Limb (tissue), 2 donors: ENCODE measurements around the gene C2CD4A.
A peak's percentile ranks its signal among the peaks of the same experiment; 100 is the strongest.
"Not testable (repeated sequence)": the region's sequence is repeated elsewhere in the genome, so short reads cannot be mapped to it uniquely, and the experiment has no call there.

ENCODE experiments used
- DNase-seq, 2 donors: peaks; one replicate each; pipeline ENCODE4 v3.0.0-alpha.2; 2016; ENCODE audit errors: extremely low spot score in 2 of 2

Gene C2CD4A, protein sequence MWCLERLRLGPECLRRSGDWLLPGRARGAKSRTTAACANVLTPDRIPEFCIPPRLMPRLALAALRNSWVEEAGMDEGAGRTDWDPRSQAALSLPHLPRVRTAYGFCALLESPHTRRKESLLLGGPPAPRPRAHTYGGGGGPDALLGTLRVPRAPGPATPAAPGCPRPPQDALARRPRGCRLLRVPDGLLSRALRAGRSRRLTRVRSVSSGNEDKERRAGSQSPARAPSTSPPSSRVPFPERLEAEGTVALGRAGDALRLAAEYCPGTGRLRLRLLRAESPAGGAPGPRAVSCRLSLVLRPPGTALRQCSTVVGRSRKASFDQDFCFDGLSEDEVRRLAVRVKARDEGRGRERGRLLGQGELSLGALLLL

DNA sequence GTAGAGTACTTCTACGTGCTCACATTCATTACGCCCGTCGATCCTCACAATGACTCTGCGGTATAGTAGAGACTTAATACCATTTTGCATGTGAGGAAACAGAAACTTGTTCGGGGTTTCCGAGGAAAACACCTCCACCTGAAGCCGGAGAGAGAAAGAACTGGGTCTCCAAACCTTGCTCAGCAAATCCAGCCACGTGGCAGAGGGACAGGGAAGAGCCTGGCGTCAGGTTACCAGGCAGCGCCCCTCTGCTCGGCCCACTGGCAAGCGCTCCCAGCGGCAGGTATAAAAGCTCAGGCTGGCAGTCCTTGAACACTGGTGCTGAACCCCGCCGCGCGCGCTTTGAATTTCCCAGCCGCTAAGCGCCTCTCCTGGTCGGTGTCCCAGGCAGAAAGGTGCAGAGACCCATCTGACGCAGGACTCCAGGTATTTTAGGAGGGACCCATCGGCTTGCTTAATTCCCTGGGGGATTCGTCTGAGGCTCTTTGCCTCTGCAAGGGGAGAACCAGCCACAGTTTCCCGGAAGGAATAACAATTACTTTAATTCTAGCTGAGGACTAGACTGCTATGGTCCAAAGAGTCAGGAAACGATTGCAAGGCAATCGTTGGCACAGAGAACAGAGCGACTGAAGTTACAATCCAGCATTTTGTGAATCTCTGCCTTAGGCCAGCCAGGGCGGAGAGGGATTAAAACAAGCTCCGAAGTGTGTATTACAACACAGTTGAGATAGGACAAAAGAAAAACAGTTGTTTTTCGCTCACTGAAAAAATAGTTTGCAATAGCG is at the start of gene C2CD4A:
TSS of gene C2CD4A (plus strand) at position 315 of the 785 bp plus-strand sequence. CDS start 637 bp downstream, outside the sequence.
- DNase-seq, result peak; percentile 67 to 75

DNA sequence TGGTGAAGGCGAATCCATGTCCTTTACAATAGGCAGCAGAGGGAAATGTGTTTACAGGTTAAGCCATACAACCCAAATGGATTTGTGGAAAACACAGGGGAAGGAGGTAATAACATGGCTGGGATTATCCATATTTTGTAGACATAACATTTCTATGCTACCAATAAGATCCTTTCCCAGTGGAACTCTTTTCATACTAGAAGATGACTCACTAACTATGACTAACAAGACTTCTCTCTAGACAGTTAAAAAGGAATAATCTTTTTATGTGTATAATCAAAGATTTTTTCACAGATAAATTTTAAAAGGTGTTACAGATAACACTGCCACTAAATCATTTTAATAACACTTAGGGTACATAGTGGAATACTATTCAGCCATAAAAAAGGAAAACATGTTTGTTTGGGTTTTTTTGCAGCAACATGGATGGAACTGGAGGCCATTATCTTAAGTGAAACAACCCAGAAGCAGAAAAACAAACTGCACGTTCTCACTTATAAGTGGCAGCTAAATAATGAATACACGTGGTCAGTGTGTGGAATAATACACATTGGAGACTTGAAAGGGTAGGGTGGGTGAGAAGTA is 46.1 kb upstream of the C2CD4A start:
- no peak for DNase-seq

DNA sequence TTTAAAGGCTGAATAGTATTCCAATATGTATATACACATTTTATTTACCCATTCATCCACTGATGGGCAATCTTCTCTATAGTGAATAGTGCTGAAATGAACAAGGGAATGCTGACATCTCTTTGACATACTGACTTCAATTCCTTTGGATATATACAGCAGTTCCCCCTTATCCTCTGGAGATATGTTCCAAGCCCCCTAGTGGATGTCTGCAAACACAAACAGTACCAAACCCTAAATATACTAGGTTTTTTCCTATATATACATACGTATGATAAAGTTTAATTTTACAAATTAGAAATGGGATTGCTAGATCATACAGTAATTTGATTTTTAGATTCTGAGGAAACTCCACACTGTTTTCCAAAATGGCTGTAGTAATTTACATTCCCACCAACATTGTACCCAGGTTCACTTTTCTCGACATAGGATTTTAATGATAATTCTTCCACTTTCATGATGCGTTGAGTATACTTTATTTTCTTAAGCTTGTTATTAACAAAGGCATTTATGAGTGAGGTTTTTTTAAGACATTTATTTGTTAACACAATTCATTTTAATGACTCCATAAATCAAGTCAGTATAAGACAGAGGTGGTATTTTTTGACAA is 44.7 kb upstream of the C2CD4A start:
- DNase-seq, result no peak

- DNase-seq, result no peak
Observed at GRCh38 chr15:62026487-62027262, 40.1 kb upstream of the C2CD4A start.

DNA sequence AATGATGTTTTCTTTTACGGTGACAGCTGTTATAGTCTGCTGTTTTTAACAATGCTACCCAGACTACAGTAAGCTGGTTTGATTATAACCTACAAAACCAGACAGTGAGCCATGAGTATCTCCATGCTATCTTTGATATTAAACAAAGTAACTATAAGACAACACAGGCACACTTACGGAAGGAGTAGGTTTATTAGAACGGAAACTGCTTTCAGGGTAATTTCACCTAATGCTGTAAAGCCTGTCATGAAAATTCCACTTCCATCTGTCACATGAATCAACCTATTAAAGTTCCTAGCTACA is 39.6 kb upstream of the C2CD4A start:
- DNase-seq, result no peak

DNA sequence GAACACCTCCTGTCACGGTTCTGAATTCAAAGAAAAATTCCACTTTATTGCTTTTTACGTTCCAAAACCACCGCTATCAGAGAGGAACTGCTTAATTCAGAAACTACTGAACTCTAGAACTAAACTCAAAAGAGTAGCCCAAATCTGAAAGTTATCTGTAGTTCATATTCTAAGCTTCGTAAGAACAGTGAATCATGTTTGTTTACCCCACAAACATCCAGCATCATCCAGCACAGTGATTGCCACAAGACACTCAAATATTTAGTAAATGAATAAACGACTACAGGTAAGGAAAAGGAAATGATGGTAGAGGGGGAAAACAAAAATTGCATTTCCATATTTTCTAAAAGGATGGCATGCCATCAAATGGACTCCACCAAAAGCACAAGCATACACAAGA is 38.9 kb upstream of the C2CD4A start:
- DNase-seq, result no peak

- DNase-seq, result no peak
Observed at GRCh38 chr15:62035256-62035924, 31.4 kb upstream of the C2CD4A start.

DNA sequence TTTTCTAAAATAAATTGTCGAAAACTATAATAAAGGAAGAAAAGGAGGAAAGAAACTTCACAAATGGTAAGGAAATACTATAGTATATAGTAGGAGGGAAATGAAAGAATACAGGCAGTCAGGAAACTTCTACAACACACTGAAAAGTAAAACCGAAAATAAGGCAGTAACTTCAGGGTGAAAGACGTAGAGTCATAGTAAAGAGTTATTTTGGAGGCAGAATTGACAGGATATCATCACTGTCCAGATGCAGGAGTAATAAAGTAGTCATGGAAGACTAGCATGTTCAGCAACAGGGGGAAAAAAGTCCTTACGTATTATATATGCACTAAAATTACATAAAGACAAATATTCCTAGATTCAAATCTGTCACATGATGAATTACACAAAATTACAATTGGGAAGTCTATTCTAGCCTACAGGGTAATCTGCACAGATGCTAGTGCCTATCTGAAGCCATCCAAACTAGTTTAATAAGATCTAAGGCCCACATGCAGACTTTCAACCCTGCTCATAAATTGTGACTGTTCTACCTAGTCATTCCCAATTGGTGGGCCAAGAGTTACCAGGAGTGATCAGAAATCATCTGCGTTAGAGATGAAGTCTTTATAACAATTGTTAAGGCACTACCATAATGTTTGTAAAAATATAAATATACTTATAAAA is 20.6 kb upstream of the C2CD4A start:
- DNase-seq, result no peak

- DNase-seq, result no peak
Observed at GRCh38 chr15:62047282-62047827, 19.4 kb upstream of the C2CD4A start.

- not testable (repeated sequence) for DNase-seq
Observed at GRCh38 chr15:62048254-62048653, 18.5 kb upstream of the C2CD4A start.

DNA sequence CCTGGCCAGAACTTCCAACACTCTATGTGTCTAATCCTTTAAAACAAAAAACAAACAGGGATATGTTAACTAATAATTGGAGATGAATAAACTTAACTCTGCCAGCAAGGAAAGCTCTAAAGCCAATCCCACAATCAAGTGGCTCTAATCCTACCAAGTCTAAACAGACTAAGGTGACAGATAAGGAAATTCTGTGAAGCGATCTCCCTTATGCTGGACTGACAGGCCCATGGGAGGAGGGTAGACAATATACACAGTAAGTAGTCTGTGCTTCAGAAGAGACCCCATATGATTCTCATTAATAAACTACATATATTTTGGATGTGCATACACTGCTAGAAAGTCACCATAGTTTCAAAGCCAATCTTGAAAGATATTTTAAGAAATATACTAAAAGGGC is 16.7 kb upstream of the C2CD4A start:
- DNase-seq, result no peak

DNA sequence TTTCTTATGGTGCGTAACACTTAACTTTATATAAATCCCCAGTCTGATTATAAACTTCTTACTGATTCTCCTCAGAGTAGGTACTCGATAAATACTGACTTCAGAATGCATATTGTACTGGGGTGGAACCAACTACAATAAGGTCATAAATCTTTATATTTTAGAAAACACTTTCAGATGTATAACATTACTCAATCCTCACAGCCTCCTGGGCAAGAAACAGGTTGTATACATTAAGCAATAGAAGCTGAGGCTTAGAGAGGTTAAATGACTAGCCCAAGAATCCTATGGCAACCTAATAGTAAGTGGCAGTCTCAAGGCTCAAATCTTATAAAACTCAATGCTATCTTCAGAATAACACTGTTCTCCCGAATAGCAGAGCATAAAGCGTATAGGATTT is 15.6 kb upstream of the C2CD4A start:
- DNase-seq, result no peak

GRCh38 chr15:62052713-62053112 is 14.1 kb upstream of the C2CD4A start:
- no peak for DNase-seq

DNA sequence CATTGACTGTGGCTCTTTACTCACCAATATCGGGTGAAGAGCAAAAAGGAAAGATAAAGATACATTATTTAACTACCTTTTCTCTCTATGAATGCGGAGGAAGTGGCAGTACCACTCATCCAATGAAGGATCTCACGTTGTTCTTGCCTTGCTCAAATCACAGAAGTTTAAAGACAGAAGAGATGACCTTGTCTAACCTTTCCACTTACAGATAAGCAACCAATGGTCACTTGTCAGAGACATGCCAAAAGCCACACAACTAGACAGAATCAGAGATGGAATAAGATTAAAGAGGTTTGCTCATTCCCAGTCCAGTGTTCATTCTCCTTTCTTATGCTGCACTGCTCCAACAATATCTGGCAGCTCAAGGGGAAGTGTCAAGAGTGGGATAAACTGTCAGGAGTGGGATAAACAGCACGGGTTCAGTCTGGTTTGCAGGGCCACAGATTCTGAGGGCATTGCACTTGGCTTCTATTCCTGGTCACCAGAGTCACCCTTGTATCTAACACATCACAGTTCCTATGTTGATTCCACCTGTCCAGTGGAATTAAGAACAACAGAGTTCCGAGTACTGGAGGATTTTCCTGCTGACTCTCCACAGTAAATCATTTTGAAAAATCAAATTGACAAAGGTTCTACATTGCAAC is 13.2 kb upstream of the C2CD4A start:
- DNase-seq, result no peak

- DNase-seq, result no peak
Observed at GRCh38 chr15:62054979-62055378, 11.8 kb upstream of the C2CD4A start.

DNA sequence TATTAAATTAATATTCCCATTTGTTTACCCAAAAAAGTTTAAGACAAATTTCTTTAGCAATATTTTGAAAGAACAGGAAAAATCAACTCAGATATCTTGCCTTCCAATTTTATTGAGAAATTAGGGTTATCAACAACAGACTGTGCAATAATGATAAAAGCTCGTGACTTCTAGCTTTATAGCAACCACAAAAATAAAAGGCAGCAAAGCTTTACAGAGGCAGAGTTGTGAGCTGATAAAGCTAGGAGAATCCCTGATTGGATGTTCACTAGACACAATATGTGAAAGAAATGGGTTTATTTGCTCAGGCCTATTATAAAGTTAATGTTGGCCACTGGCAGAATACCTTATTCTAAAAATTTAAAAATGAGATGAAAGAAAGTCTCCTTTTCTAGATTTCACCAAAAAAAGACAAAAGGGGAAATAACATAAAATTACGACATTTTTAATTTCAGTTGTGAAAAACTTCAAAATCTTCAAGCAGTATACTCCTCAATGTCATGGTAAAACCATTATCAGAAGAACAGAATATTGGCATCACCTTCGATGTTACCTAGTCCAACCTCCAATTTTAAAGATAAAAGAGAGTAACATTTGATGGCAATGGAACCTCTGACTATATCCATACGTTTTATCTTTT is 9.3 kb upstream of the C2CD4A start:
- DNase-seq, result no peak

DNA sequence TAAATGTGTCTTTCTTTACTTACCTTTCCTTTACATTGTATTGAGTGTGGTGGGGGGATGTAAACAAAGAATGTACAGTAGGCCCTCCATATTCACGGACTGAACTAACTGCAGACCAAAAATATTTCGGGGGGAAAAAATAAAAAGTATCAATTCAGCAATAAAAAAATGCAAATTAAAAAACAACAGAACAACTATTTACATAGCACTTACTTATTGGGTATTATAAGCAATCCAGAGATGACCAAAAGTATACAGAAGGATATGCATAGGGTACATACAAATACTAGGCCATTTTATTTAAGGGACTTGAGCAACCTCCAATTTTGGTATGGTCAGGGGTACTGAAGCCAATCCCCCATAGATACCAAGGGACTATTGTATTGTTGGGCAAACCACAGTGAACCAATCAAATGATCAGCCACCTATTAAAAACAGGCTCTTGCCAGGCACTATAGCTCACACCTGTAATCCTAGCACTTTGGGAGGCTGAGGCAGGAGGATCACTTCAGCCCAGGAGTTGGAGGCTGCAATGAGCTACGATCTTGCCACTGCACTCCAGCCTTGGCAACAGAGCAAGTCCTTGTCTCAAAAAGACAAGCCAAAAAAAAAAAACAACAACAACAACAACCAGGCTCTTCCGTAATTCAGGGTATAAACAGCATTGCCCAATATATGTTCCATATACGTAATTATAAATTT is 8.3 kb upstream of the C2CD4A start:
- no peak for DNase-seq

- no peak for DNase-seq
Observed at GRCh38 chr15:62059108-62059815, 7.5 kb upstream of the C2CD4A start.
